NCI-H748 (cell line): ENCODE measurements around the gene CALCR.
"Not testable (repeated sequence)": the region's sequence is repeated elsewhere in the genome, so short reads cannot be mapped to it uniquely, and the experiment has no call there.

Source experiments
- DNase-seq: peaks from one replicate; lab custom pipeline; 2025; ENCODE audit not compliant: unreplicated experiment; lab: John Stamatoyannopoulos, UW

The CALCR gene

GRCh38 chr7:93562936-93563335 is 11.6 kb downstream of the CALCR start:
- DNase-seq = no peak

- DNase-seq = no peak
These were observed 12.4 kb downstream of the CALCR start for GRCh38 chr7:93562106-93562505.

DNA sequence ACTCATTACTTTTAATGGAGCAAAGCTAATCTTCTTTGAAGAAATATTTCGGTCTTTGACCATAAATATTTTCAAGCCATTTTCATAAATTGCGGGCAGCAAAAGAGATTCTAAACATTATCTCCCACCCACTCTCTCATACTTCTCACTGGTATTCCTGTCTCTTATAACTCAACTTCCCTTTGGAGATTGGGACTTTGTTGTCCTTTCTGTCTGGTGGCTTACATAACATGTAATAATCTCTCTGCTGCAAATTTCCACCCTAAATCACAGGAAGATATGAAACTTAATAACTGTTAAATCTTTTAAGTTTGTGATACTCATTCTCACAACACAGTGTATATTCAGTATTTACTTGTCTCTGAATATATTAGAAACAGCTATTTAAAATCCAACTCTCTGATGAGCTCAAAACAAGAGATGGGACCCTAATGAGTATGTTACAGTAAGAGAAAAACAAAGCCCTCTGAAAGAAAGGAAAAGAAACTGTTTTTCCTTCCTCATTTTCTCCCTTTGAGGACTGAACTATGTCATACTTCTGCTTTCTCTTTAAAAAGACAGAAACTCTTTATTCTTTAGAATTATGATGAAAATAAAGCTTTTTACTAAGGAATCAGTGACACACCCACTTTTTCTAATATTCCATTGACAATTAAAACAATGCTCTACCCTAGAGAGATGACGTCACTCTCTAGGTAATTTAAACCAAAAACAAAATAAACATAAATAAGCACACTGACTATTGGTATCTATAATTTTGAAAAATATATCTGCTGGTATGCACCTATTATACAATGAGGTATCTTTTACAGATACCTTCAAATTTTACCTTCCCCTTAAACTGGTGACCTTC is 14.7 kb downstream of the CALCR start:
- no peak for DNase-seq

DNA sequence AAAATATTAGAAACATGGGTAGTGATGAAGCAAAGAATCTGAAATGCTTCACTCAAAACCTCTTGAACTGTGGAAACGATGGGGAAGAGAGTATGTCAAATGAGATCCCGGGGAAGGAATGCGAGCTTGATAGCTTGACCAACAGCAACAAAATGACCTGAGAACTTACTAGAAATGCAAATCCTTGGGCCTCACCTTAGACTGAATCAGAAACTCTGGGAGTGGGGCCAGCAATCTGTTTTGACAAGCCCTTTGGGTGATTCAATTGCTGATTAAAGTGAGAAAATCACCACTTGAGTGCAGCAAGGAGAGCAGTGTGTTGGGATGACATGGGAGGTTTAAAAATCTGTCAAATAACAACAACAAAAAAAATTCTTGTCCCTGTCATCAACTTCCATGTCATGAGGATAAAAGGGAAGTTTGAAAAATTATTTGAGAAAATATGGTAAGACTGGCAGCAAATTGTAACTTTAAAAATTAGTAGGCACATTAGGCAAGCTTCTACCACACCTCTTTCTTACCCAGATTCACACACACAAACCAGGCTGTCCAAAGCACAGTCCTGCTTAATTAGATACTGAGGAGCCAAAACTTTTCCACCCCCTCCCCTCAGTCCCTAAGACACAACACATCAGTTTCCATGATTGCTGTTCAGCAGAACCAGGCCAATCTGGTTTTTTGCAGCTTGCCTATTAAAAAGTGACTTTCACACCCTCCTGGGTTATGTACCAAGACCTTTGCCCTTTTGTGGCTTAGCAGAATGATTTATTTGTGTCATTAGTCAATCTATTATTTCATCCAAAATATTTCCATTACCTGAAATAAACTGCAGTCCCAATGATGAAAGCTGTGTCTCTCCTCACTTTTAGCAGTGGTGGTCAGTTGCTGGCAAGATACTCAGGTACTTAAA is 15.6 kb downstream of the CALCR start:
- DNase-seq = no peak

DNA sequence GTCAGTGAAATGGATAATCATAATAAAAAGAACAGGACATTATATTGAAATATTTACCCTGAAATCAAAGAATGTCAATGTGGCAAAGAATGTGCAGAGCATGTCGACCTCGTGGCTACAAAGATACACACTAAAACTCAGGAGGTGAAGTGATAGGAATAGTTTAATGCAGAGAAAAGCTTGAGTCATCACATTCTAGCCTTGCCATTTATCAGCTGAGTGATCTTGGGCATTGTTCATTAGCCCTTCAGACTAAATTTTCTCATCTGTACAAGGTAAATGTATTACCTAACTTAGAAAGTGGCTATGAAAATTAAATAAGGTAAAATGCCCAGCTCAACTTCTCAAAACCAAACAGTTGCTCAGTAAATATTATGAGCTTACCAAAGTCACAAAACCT is 22.6 kb downstream of the CALCR start:
- DNase-seq = no peak

DNA sequence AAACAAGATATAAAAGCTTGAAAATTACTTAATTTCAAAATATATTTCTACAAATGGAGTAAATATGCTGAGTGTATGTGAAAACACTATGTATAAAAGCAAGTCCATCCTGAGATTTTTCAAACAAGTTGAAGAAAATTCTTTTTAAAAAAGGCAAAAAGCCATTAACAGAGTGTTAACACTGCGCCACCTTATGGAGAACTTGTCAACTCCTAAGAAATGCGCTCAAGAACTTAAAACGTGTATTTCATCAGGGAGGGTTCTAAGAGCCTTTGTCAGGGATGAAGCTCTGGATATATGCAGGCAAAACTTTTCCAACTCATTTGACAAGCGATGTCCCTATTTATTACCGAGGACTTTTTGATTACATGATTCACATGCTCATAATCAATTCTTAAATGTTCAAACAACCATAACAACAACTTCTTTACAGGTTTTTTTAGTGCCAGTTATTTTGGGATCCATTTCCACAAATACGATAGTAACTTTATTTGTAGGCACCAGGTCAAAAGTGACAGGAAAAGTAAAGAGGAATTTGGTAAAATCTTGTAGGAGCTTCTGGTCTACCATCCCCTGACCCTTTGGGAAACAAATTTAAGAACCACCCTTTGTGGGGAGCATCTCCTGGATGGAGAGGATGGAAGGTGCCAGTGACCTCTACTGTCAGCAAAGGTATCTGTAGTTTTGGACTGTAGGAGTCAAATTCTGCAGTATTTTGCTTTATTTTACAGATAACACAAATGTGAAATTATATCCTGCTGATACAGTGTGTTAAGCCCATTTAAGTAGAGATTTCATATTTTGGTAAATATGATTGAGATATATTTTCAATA is 23.2 kb downstream of the CALCR start:
- peak; percentile 55 for DNase-seq

DNA sequence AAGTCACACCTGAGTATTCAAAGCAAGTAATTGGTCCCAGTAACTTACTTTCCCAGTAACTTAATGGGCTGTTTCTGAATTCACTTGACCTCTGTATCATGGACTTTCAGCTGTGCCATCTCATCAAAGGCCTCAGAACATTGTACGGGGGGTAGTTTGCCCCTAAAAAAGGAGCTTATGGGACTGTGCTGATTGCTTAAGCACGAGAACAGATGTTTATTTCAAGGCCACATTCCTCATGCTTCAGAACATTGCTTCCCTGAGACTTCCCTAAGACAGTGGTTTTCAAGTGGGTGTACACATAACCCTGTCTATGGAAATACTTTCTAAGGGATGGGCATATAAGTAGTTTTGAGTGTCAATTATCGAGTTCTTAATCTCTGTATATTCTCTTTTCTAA is 26.8 kb downstream of the CALCR start:
- no peak for DNase-seq

- no peak for DNase-seq
These were observed 29.8 kb downstream of the CALCR start for GRCh38 chr7:93544691-93545090.

DNA sequence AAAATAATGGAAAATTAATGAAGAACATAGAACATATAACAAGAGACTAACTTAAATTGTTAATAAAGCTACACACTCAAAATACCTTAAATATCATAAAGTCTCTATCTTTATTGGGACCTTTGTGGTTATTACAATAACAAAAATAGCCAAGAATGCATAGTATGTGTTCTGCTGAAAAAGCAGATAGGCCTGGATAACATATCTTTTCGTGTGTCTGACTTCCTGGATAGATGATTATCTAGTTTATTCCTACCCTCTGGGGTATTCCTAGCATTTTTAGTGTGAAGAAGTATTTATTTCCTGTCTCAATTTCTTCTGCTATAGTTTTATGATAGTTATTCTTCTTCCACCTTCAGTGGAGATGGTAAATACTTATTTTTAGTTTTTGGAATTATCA is 36.5 kb downstream of the CALCR start:
- no peak for DNase-seq

DNA sequence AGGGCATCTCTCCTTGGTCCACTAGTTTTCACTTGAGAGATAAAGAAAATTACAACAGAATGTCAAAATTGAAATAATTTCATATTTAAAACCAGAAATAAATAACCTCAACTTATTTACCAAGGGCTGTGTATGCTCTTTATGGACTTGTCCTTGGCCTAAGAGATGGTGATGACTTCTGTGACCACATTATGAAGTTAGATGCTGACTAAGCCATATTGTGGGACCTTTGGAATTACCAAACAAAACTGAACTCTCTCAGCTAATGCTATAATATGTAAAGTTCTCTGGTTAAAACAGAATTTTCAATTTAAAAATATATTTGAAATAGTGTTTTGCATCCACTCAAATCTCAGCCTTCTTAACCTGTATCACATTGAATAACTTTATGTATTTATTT is 38.9 kb downstream of the CALCR start:
- DNase-seq = no peak

DNA sequence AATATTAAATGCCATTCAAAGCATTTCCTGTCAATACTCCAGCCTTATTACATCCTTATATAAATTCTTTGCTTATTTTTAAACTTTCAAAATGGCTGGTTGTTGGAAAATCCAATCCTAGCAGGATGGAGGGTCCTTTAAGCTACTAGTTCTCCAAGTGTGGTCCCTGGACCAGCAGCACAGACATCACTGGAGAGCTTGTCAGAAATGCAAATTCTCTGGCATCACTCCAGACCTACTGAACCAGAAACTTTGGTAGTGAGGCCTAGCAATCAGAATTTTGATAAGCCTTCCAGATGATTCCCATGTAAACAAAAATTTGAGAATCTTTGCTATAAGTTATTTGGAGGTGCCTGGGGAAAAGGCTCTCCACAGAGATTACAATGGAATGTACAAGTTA is 43.8 kb downstream of the CALCR start:
- DNase-seq = no peak

GRCh38 chr7:93516834-93517233 is 57.7 kb downstream of the CALCR start:
- DNase-seq = no peak

- DNase-seq = no peak
These were observed 59.4 kb downstream of the CALCR start for GRCh38 chr7:93515144-93515543.

DNA sequence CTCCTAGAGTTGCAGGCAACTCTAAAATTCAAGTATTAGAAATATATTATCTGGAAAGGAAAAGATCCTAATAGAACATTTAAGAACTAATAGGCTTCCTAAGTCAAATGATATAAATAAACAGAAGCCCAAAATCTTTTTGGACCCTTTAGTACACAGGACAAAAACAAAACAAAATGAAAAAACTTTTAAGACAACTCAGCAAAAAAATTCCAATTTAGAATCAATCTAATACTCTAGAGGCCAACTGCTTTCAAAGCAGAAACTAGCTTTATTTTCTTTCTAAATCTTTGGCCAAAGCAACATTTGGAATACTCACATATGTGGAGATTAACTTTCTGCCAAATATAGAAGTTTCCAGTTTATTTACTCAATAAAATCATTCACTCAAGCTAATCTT is 65.2 kb downstream of the CALCR start:
- no peak for DNase-seq

GRCh38 chr7:93503088-93503487 is 71.4 kb downstream of the CALCR start:
- no peak for DNase-seq

- not testable (repeated sequence) for DNase-seq
These were observed 82.7 kb downstream of the CALCR start for GRCh38 chr7:93491860-93492259.

GRCh38 chr7:93476491-93477344 is 97.8 kb downstream of the CALCR start:
- DNase-seq = no peak

GRCh38 chr7:93475811-93476210 is 98.7 kb downstream of the CALCR start:
- DNase-seq = peak; percentile 29

- peak; percentile 81 for DNase-seq
These were observed 103.1 kb downstream of the CALCR start for GRCh38 chr7:93471456-93471855.

- DNase-seq = no peak
These were observed 110.8 kb downstream of the CALCR start for GRCh38 chr7:93463764-93464163.
